ENCODE results near the gene RHEB. TPM values are rescaled to one million over a fixed set of nuclear protein-coding genes. Genes with fewer than 3 reads are reported as not detected.
A peak's percentile ranks its signal among the peaks of the same experiment; 100 is the strongest.

RHEB gene
- total RNA-seq, 1 donor from 2014 or later: 135 TPM

- no peak for DNase-seq (ENCODE audit: missing footprints)
- intact Hi-C loops (cut with DNase I): no loop called here
- no peak for ATAC-seq
Measured at GRCh38 chr7:151456782-151457181, 62.9 kb downstream of the RHEB start.

- intact Hi-C loops (cut with DNase I): no loop called here
- DNase-seq (ENCODE audit: missing footprints) (no peak), ATAC-seq (no peak)
Measured at GRCh38 chr7:151456276-151456675, 63.4 kb downstream of the RHEB start.

- intact Hi-C loops (cut with DNase I): no loop called here
- ATAC-seq (no peak), DNase-seq (ENCODE audit: missing footprints) (no peak)
Measured at GRCh38 chr7:151455690-151456089, 64.0 kb downstream of the RHEB start.

GRCh38 chr7:151454932-151455530 lies 64.7 kb downstream of the RHEB start:
- intact Hi-C loops (cut with DNase I): no loop called here
- ATAC-seq (no peak), DNase-seq (ENCODE audit: missing footprints) (no peak)

- DNase-seq (ENCODE audit: missing footprints): no peak
- ATAC-seq: no peak
- intact Hi-C loops (cut with DNase I): no loop called here
Measured at GRCh38 chr7:151454305-151454704, 65.4 kb downstream of the RHEB start.

GRCh38 chr7:151453326-151453791 lies 66.3 kb downstream of the RHEB start:
- intact Hi-C loops (cut with DNase I): no loop called here
- no peak for ATAC-seq
- DNase-seq (ENCODE audit: missing footprints): no peak

- ATAC-seq (no peak), DNase-seq (ENCODE audit: missing footprints) (no peak)
- intact Hi-C loops (cut with DNase I): no loop called here
Measured at GRCh38 chr7:151452680-151453325, 66.9 kb downstream of the RHEB start.

GRCh38 chr7:151451626-151452571 lies 67.8 kb downstream of the RHEB start:
- intact Hi-C loops (cut with DNase I): no loop called here
- ATAC-seq (no peak), DNase-seq (ENCODE audit: missing footprints) (no peak)

GRCh38 chr7:151451156-151451555 lies 68.5 kb downstream of the RHEB start:
- DNase-seq (ENCODE audit: missing footprints): no peak
- intact Hi-C loops (cut with DNase I): no loop called here
- ATAC-seq: no peak

- DNase-seq (ENCODE audit: missing footprints): no peak
- no peak for ATAC-seq
- intact Hi-C loops (cut with DNase I): no loop called here
Measured at GRCh38 chr7:151449990-151450389, 69.7 kb downstream of the RHEB start.

- no peak for DNase-seq (ENCODE audit: missing footprints)
- intact Hi-C loops (cut with DNase I): loop anchor here (1.0 kb wide), 1 partner anchor 80 kb away; no protein-coding TSS in a partner anchor
- ATAC-seq: peak; percentile 91
Measured at GRCh38 chr7:151448261-151449252, 71.1 kb downstream of the RHEB start.

- ATAC-seq (no peak), DNase-seq (ENCODE audit: missing footprints) (no peak)
- intact Hi-C loops (cut with DNase I): loop anchor here (1.0 kb wide), 1 partner anchor 80 kb away; no protein-coding TSS in a partner anchor
Measured at GRCh38 chr7:151447901-151448260, 71.8 kb downstream of the RHEB start.

- ATAC-seq (no peak), DNase-seq (ENCODE audit: missing footprints) (peak; percentile 45)
- intact Hi-C loops (cut with DNase I): no loop called here
Measured at GRCh38 chr7:151447312-151447711, 72.4 kb downstream of the RHEB start.

- ATAC-seq (no peak), DNase-seq (ENCODE audit: missing footprints) (no peak)
- intact Hi-C loops (cut with DNase I): no loop called here
Measured at GRCh38 chr7:151446412-151446811, 73.3 kb downstream of the RHEB start.

- DNase-seq (ENCODE audit: missing footprints): no peak
- ATAC-seq: no peak
- intact Hi-C loops (cut with DNase I): no loop called here
Measured at GRCh38 chr7:151444632-151445031, 75.1 kb downstream of the RHEB start.

- no peak for ATAC-seq
- no peak for DNase-seq (ENCODE audit: missing footprints)
- intact Hi-C loops (cut with DNase I): no loop called here
Measured at GRCh38 chr7:151442776-151443496, 76.8 kb downstream of the RHEB start.

GRCh38 chr7:151440799-151441445 lies 78.8 kb downstream of the RHEB start:
- ATAC-seq (no peak), DNase-seq (ENCODE audit: missing footprints) (no peak)
- intact Hi-C loops (cut with DNase I): no loop called here
